ENCODE results near the gene LGI4. TPM values are rescaled to one million over a fixed set of nuclear protein-coding genes. Genes with fewer than 3 reads are reported as not detected.

LGI4 gene
- total and polyA plus RNA-seq, 4 donors, result 0.18 to 1.5 (median 1.1) TPM

GRCh38 chr19:35120898-35121297 is 14.0 kb downstream of the LGI4 start:
- no peaks in the 10 kb centered on the region for H3K36me3 ChIP-seq (ENCODE audit: control insufficient read depth in 4 of 4, insufficient read depth in 3 of 4, low read depth in 1 of 4, low read length in 3 of 4)
- no peak for DNase-seq (ENCODE audit: low spot score)
- no peak overlapping the region for H3K9ac ChIP-seq (ENCODE audit: low read depth in 1 of 2, low read length in 2 of 2)
- no peaks in the 10 kb centered on the region for H3K27me3 ChIP-seq (ENCODE audit: control insufficient read depth in 4 of 4, insufficient read depth in 4 of 4, low read length in 3 of 4)
- WGBS, result 82% methylated on average over 7 of the region's 7 CpGs
- H3K27ac ChIP-seq (ENCODE audit: low read depth in 1 of 2, low read length in 2 of 2), result no peak overlapping the region
- no peaks in the 10 kb centered on the region for H3K9me3 ChIP-seq (ENCODE audit: control insufficient read depth in 4 of 4, low read length in 3 of 4)
- TF ChIP-seq FOXA1 (IDR thresholded peaks at IDR 0.05) (no peak), EGR1 (IDR thresholded peaks at IDR 0.05; ENCODE audit: low read depth in 2 of 2) (no peak), ATF3 (IDR thresholded peaks at IDR 0.05) (no peak), YY1 (IDR thresholded peaks at IDR 0.05) (no peak), ZBTB33 (IDR thresholded peaks at IDR 0.05) (no peak), HNF4G (IDR thresholded peaks at IDR 0.05) (no peak), RXRA (IDR thresholded peaks at IDR 0.05) (no peak), CTCF (IDR thresholded peaks at IDR 0.05; ENCODE audit: low read depth, low read length, missing input control) (no peak), REST (IDR thresholded peaks at IDR 0.05) (no peak), JUND (IDR thresholded peaks at IDR 0.05) (no peak), HNF4A (conservative IDR thresholded peaks at IDR 0.05) (no peak), TAF1 (conservative IDR thresholded peaks at IDR 0.05) (no peak), FOXA2 (IDR thresholded peaks at IDR 0.05) (no peak), NR2F2 (IDR thresholded peaks at IDR 0.05) (no peak), MAX (IDR thresholded peaks at IDR 0.05) (no peak), SP1 (IDR thresholded peaks at IDR 0.05) (no peak), GABPA (IDR thresholded peaks at IDR 0.05 in 1 of 2, conservative IDR thresholded peaks at IDR 0.05 in 1 of 2) (no peak), RAD21 (IDR thresholded peaks at IDR 0.05) (no peak)
- no peak overlapping the region for H3K4me3 ChIP-seq (ENCODE audit: low read depth in 1 of 3, low read length in 3 of 3)
- peaks cover 4 to 19% (median 15%) of the 10 kb centered on the region in 4 donors for H3K4me1 ChIP-seq (ENCODE audit: control insufficient read depth in 4 of 4, insufficient read depth in 4 of 4, low read length in 3 of 4)
